H1 (cell line): ENCODE data around the gene TAPT1. TPM values are rescaled to one million over a fixed set of nuclear protein-coding genes. Genes with fewer than 3 reads are reported as not detected.

Experiments
- CTCF ChIA-PET: fragments of 300-600 bp; sonication (Branson Sonifier 250); formaldehyde crosslinking; loops from one replicate; lab custom pipeline; 2021; ENCODE audit not compliant: partially characterized antibody; lab: Charles Lee
- POLR2A ChIA-PET: fragments of 300-600 bp; sonication (Branson Sonifier 250); formaldehyde crosslinking; loops from one replicate; lab custom pipeline; 2021; ENCODE audit warnings: inconsistent platforms; ENCODE audit not compliant: partially characterized antibody; lab: Charles Lee
- DNase-seq, 2 experiments: peaks; one replicate each; pipeline versions ENCODE4 v3.0.0 to v3.0.0-alpha.2; 2010 to 2022; ENCODE audit warnings: low spot score in 2 of 2, low read depth in 1 of 2, mixed read lengths in 1 of 2
- FAIRE-seq: peaks from 2 replicates; lab custom pipeline; 2011; peaks lifted over from hg19 to GRCh38; lab: Jason Lieb, UNC
- H2AFZ ChIP-seq: 2 replicates; pipeline ENCODE4 v1.8.1; 2012; ENCODE audit warnings: low read length, inconsistent platforms
- H2AK5ac ChIP-seq: 2 replicates; pipeline ENCODE4 v1.6.1; 2013; ENCODE audit warnings: low read depth, low read length
- H2BK120ac ChIP-seq: replicated peaks from 2 replicates; pipeline ENCODE3; 2013; ENCODE audit warnings: low read depth, low read length, inconsistent platforms
- H2BK12ac ChIP-seq: 2 replicates; pipeline ENCODE4 v1.6.1; 2013; ENCODE audit warnings: low read depth, low read length
- H2BK15ac ChIP-seq: 2 replicates; pipeline ENCODE4 v1.6.1; 2013; ENCODE audit warnings: low read length
- H2BK20ac ChIP-seq: 2 replicates; pipeline ENCODE4 v1.6.1; 2013; ENCODE audit warnings: low read length
- H2BK5ac ChIP-seq: 2 replicates; pipeline ENCODE4 v1.6.1; 2013; ENCODE audit warnings: low read depth, low read length
- H3K14ac ChIP-seq: 2 replicates; pipeline ENCODE4 v1.6.1; 2013; ENCODE audit warnings: inconsistent platforms; ENCODE audit not compliant: insufficient read length
- H3K18ac ChIP-seq: 2 replicates; pipeline ENCODE4 v1.6.1; 2013; ENCODE audit warnings: low read length; ENCODE audit errors: extremely low read depth
- H3K23ac ChIP-seq: 2 replicates; pipeline ENCODE4 v1.6.1; 2013; ENCODE audit warnings: inconsistent platforms; ENCODE audit not compliant: insufficient read length
- H3K23me2 ChIP-seq: 2 replicates; pipeline ENCODE4 v1.6.1; 2013; ENCODE audit warnings: low read depth, low read length
- H3K27ac ChIP-seq: 2 replicates; pipeline ENCODE4 v1.6.1; 2011; ENCODE audit warnings: low read depth, low read length, inconsistent platforms
- H3K27me3 ChIP-seq, 4 experiments: replicated peaks in 1 of 4; 1 replicate in 1 of 4; 2 replicates in 3 of 4; pipeline versions ENCODE4 v1.6.1 to v1.8.1; 2011 to 2013; ENCODE audit warnings: low read length in 3 of 4, mild to moderate bottlenecking in 3 of 4, inconsistent platforms in 2 of 4, mixed read lengths in 2 of 4, moderate library complexity in 1 of 4; ENCODE audit not compliant: control insufficient read depth in 3 of 4, insufficient read depth in 3 of 4; ENCODE audit errors: extremely low read depth in 1 of 4
- H3K36me3 ChIP-seq, 4 experiments: 2 replicates each; pipeline versions ENCODE4 v1.6.1 to v1.8.1; 2011 to 2013; ENCODE audit warnings: mild to moderate bottlenecking in 4 of 4, low read length in 3 of 4, moderate library complexity in 2 of 4, control low read depth in 1 of 4, inconsistent platforms in 1 of 4; ENCODE audit not compliant: insufficient read depth in 4 of 4, control insufficient read depth in 2 of 4
- H3K4ac ChIP-seq: replicated peaks from 2 replicates; pipeline ENCODE3; 2013; ENCODE audit warnings: low read length, low read depth, mixed read lengths, inconsistent platforms; ENCODE audit not compliant: insufficient read length
- H3K4me1 ChIP-seq, 4 experiments: replicated peaks in 1 of 4; 1 replicate in 1 of 4; 2 replicates in 3 of 4; pipeline versions ENCODE4 v1.6.1 to v1.8.1; 2011 to 2013; ENCODE audit warnings: low read length in 3 of 4, inconsistent platforms in 2 of 4, mixed read lengths in 1 of 4; ENCODE audit not compliant: insufficient read depth in 4 of 4, control insufficient read depth in 3 of 4
- H3K4me2 ChIP-seq, 2 experiments: 2 replicates each; pipeline versions ENCODE4 v1.6.1 to v1.8.1; 2011 to 2013; ENCODE audit warnings: low read depth in 2 of 2, low read length in 2 of 2, control low read depth in 1 of 2, inconsistent platforms in 1 of 2, mild to moderate bottlenecking in 1 of 2; ENCODE audit not compliant: insufficient read depth in 1 of 2
- H3K4me3 ChIP-seq, 4 experiments: fragments of 200-600, 300-600 bp in 1 of 4; sonication (generic), shearing (Covaris generic), sonication (Bioruptor Twin) in 1 of 4; 2 replicates each; pipeline versions ENCODE4 v1.5.1 to v1.8.1; 2011 to 2016; ENCODE audit warnings: low read length in 4 of 4, low read depth in 3 of 4, control low read depth in 2 of 4, inconsistent platforms in 2 of 4, mild to moderate bottlenecking in 2 of 4, mixed read lengths in 1 of 4, moderate library complexity in 1 of 4; ENCODE audit not compliant: insufficient read depth in 2 of 4; ENCODE audit errors: extremely low read depth in 1 of 4
- H3K56ac ChIP-seq: replicated peaks from 2 replicates; pipeline ENCODE3; 2013; ENCODE audit warnings: low read depth, mild to moderate bottlenecking, mixed read lengths, low read length, inconsistent platforms; ENCODE audit not compliant: insufficient read length
- H3K79me1 ChIP-seq: 2 replicates; pipeline ENCODE4 v1.6.1; 2013; ENCODE audit warnings: low read depth, low read length, control low read depth
- H3K79me2 ChIP-seq, 2 experiments: 2 replicates each; pipeline versions ENCODE4 v1.6.1 to v1.8.1; 2012 to 2013; ENCODE audit warnings: low read length in 2 of 2, mild to moderate bottlenecking in 2 of 2, inconsistent platforms in 1 of 2; ENCODE audit not compliant: insufficient read depth in 2 of 2, control insufficient read depth in 1 of 2
- H3K9ac ChIP-seq, 4 experiments: replicated peaks in 1 of 4; 1 replicate in 1 of 4; 2 replicates in 3 of 4; pipeline versions ENCODE4 v1.6.1 to v1.8.1; 2011 to 2013; ENCODE audit warnings: low read depth in 3 of 4, low read length in 3 of 4, control low read depth in 2 of 4, mild to moderate bottlenecking in 2 of 4, moderate library complexity in 2 of 4, inconsistent platforms in 1 of 4; ENCODE audit errors: extremely low read depth in 1 of 4
- H3K9me3 ChIP-seq, 2 experiments: 2 replicates each; pipeline versions ENCODE4 v1.6.1 to v1.8.1; 2012 to 2013; ENCODE audit warnings: mild to moderate bottlenecking in 2 of 2, moderate library complexity in 2 of 2, control low read depth in 1 of 2, inconsistent platforms in 1 of 2, low read depth in 1 of 2, low read length in 1 of 2, mixed read lengths in 1 of 2; ENCODE audit not compliant: insufficient read depth in 2 of 2
- H4K20me1 ChIP-seq, 2 experiments: replicated peaks in 1 of 2; 2 replicates each; pipeline versions ENCODE3 to v1.8.1; 2011 to 2013; ENCODE audit warnings: inconsistent platforms in 2 of 2, low read length in 2 of 2, mild to moderate bottlenecking in 1 of 2; ENCODE audit not compliant: insufficient read depth in 2 of 2, control insufficient read depth in 1 of 2
- H4K5ac ChIP-seq: 2 replicates; pipeline ENCODE4 v1.6.1; 2013; ENCODE audit warnings: low read length, low read depth, mixed read lengths, inconsistent platforms; ENCODE audit not compliant: insufficient read length
- H4K8ac ChIP-seq: 2 replicates; pipeline ENCODE4 v1.8.0; 2013; ENCODE audit warnings: mild to moderate bottlenecking, moderate library complexity, low read length, inconsistent platforms; ENCODE audit not compliant: insufficient read depth; ENCODE audit errors: extremely low read depth
- H4K91ac ChIP-seq: replicated peaks from 2 replicates; pipeline ENCODE3; 2013; ENCODE audit warnings: low read length, mixed read lengths, inconsistent platforms; ENCODE audit not compliant: insufficient read length
- GTF2F1 ChIP-seq: IDR thresholded peaks from 2 replicates; pipeline ENCODE4 v1.6.1; 2012; ENCODE audit warnings: low read depth, low read length, improper control_type of control experiment, borderline replicate concordance
- HDAC2 ChIP-seq, 2 experiments: fragments of 300-600 bp in 1 of 2; sonication (generic) in 1 of 2; IDR thresholded peaks; 2 replicates each; pipeline ENCODE4 v1.6.1; 2011 to 2012; ENCODE audit warnings: low read depth in 2 of 2, low read length in 2 of 2, mild to moderate bottlenecking in 2 of 2, moderate library complexity in 2 of 2, borderline replicate concordance in 1 of 2, inconsistent platforms in 1 of 2
- JUND ChIP-seq: IDR thresholded peaks from 2 replicates; pipeline ENCODE4 v1.6.1; 2011; ENCODE audit warnings: mild to moderate bottlenecking, improper control_type of control experiment, low read length
- SAP30 ChIP-seq: fragments of 300-600 bp; sonication (generic); IDR thresholded peaks from 2 replicates; pipeline ENCODE4 v1.7.1; 2012; ENCODE audit warnings: low read length, moderate library complexity, mild to moderate bottlenecking, inconsistent platforms; ENCODE audit not compliant: insufficient read depth, insufficient replicate concordance
- WGBS, 2 experiments: shearing (Covaris generic) in 1 of 2; methylation state at CpG; one replicate each; pipeline versions ENCODE4 v1.1.6 to v1.1.7; 2013 to 2015; ENCODE audit warnings: low lambda C conversion rate in 2 of 2, mixed read lengths in 2 of 2, inconsistent platforms in 1 of 2, low coverage in 1 of 2, missing lambda C conversion rate in 1 of 2; ENCODE audit not compliant: insufficient replicate concordance in 2 of 2, insufficient coverage in 1 of 2, insufficient read length in 1 of 2; ENCODE audit errors: extremely low coverage in 1 of 2, missing lambda C conversion rate in 1 of 2; 5-methylcytosine and 5-hydroxymethylcytosine counted together
- polyA plus RNA-seq, 7 experiments: library from polyadenylated mRNA; depleted of rRNA in 3 of 7; stranded (reverse) in 5 of 7; unstranded in 2 of 7; fragments of >200 nt in 5 of 7; fragments of 200-250 nt in 2 of 7; gene quantifications; 1 replicate in 5 of 7; 2 replicates in 1 of 7; 4 replicates in 1 of 7; pipeline versions ENCODE4 v1.2.1 to v1.2.3, GENCODE V29; 2011 to 2013; ENCODE audit warnings: missing spikeins in 2 of 7, mixed read lengths in 2 of 7
- total RNA-seq: library from RNA; stranded (reverse); fragmentation: NEBNext Ultra II Directional; extraction: Animal tissue kit (Norgen Biotek cat#: 25700); gene quantifications from 2 replicates; pipeline ENCODE4 v1.2.1, GENCODE V29; 2021

TAPT1 gene
- total and polyA plus RNA-seq, 2 of the 8 experiments (the other 6 are each of a cell fraction or from before 2014, with no cell fraction given), result 4.2 to 15.3 TPM

DNA sequence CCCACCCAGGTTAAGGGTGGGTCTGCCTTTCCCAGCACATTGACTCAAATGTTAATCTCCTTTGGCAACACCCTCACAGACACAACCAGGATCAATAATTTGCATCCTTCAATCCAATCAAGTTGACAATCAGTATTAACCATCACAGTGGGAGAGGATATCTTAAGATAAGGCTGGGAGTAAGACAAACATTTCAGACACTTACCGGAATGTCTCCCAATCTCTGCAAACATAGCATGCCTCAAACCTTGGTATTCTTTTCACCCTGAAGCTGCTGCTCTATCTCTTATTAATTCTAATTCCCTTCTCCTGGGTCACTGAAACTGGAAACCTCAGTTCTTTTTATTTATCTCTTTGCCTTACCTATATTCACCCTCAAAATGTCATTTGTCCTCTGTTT, 19.0 kb upstream of the TAPT1 start:
- Histone ChIP-seq H3K4me2 (no peak overlapping the region), H3K23ac (no peak overlapping the region), H4K5ac (no peak overlapping the region), H3K79me2 (no peaks in the 10 kb centered on the region), H2AFZ (no peak overlapping the region), H3K27ac (no peak overlapping the region), H2BK12ac (no peak overlapping the region), H2BK15ac (no peak overlapping the region), H3K9me3 (no peaks in the 10 kb centered on the region), H3K14ac (no peak overlapping the region), H3K27me3 (no peaks in the 10 kb centered on the region), H3K4ac (no peak overlapping the region), H2AK5ac (no peak overlapping the region), H2BK120ac (no peak overlapping the region), H3K9ac (no peak overlapping the region), H4K20me1 (no peaks in the 10 kb centered on the region), H2BK20ac (no peak overlapping the region), H3K56ac (no peak overlapping the region), H4K8ac (no peak overlapping the region), H3K79me1 (no peaks in the 10 kb centered on the region), H3K4me1 (no peaks in the 10 kb centered on the region), H2BK5ac (no peak overlapping the region), H3K36me3 (peaks cover 0 to 3% (median 0%) of the 10 kb centered on the region in 4 experiments; a peak in 2 of 8 replicates), H3K23me2 (no peaks in the 10 kb centered on the region), H3K18ac (no peak overlapping the region), H4K91ac (no peak overlapping the region), H3K4me3 (no peak overlapping the region)
- DNase-seq, result no peak
- CTCF ChIA-PET, result no interaction called here
- no peak for FAIRE-seq
- no peak for TF ChIP-seq HDAC2 (IDR thresholded peaks at IDR 0.05; ENCODE audit: borderline replicate concordance in 1 of 2, low read depth in 2 of 2, low read length in 2 of 2)
- no peak for TF ChIP-seq SAP30
- no peak for TF ChIP-seq JUND
- no peak for TF ChIP-seq GTF2F1
- POLR2A ChIA-PET, result no interaction called here
- 96% methylated on average over 1 of the region's 1 CpG; no CpG with 5 or more reads in 1 of the 2 experiments for WGBS, 2 experiments
